K562 (cell line): ENCODE data around the gene WDR31. TPM values are rescaled to one million over a fixed set of nuclear protein-coding genes. Genes with fewer than 3 reads are reported as not detected.

Source experiments
- ATAC-seq: fragments of 200-7000 bp; cut with Tn5 transposase; 3 replicates; pipeline ENCODE4 v1.9.1; 2020; ENCODE audit warnings: moderate library complexity
- BruUV-seq: library from RNA; stranded (reverse); fragments of 400-500 nt; replicated peaks from 2 replicates; lab custom pipeline; 2021; lab: Mats Ljungman, UMichigan
- CTCF ChIA-PET: fragments of 300-600 bp; formaldehyde crosslinking; extraction: SDS; loops from one replicate; lab custom pipeline; 2021; ENCODE audit warnings: low intra/inter-chr PET ratio; lab: Yijun Ruan, JAX
- POLR2A ChIA-PET: fragments of 300-600, 350-650 bp; sonication (Branson Sonifier 250); formaldehyde crosslinking; extraction: SDS; loops from one replicate; lab custom pipeline; 2021; ENCODE audit warnings: antibody characterized with exemption, inconsistent platforms; lab: Yijun Ruan, JAX
- DNase-seq, 4 experiments: peaks; one replicate each; pipeline versions ENCODE4 v3.0.0 to v3.0.0-alpha.2; 2011 to 2018; ENCODE audit warnings: low spot score in 3 of 4, mixed read lengths in 3 of 4; ENCODE audit errors: extremely low read depth in 1 of 4
- FAIRE-seq: peaks from 2 replicates; lab custom pipeline; 2011; peaks lifted over from hg19 to GRCh38; lab: Jason Lieb, UNC
- H2AFZ ChIP-seq: 2 replicates; pipeline ENCODE4 v1.6.0; 2011; ENCODE audit warnings: low read depth, low read length, control low read depth, inconsistent platforms
- H3K27ac ChIP-seq: fragments of 200-600 bp; 3 replicates; pipeline ENCODE4 v1.8.0; 2011; ENCODE audit warnings: low read depth, mild to moderate bottlenecking, control low read depth, inconsistent platforms, low read length, moderate library complexity, mixed read lengths; ENCODE audit errors: extremely low read depth
- H3K27me3 ChIP-seq, 2 experiments: fragments of 300-600 bp in 1 of 2; 2 replicates in 1 of 2; 3 replicates in 1 of 2; pipeline versions ENCODE4 v1.6.0 to v1.8.0; 2011; ENCODE audit warnings: inconsistent platforms in 2 of 2, low read length in 2 of 2, mild to moderate bottlenecking in 1 of 2, mixed read lengths in 1 of 2, moderate library complexity in 1 of 2; ENCODE audit not compliant: control insufficient read depth in 2 of 2, insufficient read depth in 2 of 2
- H3K36me3 ChIP-seq: fragments of 300-600 bp; 3 replicates; pipeline ENCODE4 v1.8.0; 2011; ENCODE audit warnings: mild to moderate bottlenecking, low read length, inconsistent platforms; ENCODE audit not compliant: control insufficient read depth, insufficient read depth
- H3K4me1 ChIP-seq, 2 experiments: fragments of 200-600 bp in 1 of 2; replicated peaks in 1 of 2; 2 replicates in 1 of 2; 3 replicates in 1 of 2; pipeline versions ENCODE4 v1.5.1 to v1.8.0; 2011; ENCODE audit warnings: inconsistent platforms in 2 of 2, low read length in 2 of 2, mild to moderate bottlenecking in 1 of 2, mixed read lengths in 1 of 2, moderate library complexity in 1 of 2; ENCODE audit not compliant: control insufficient read depth in 2 of 2, insufficient read depth in 2 of 2
- H3K4me2 ChIP-seq: 2 replicates; pipeline ENCODE4 v1.6.1; 2011; ENCODE audit warnings: low read length, control low read depth, inconsistent platforms, mixed read lengths; ENCODE audit not compliant: insufficient read depth
- H3K4me3 ChIP-seq: fragments of 200-600 bp; sonication (generic), shearing (Covaris generic); 2 replicates; pipeline ENCODE4 v1.5.1; 2016; ENCODE audit warnings: control low read depth, inconsistent platforms
- H3K79me2 ChIP-seq: fragments of 200-600 bp; 3 replicates; pipeline ENCODE4 v1.8.0; 2011; ENCODE audit warnings: low read length, inconsistent platforms; ENCODE audit not compliant: control insufficient read depth, insufficient read depth
- H3K9ac ChIP-seq, 2 experiments: 2 replicates each; pipeline versions ENCODE4 v1.6.0 to v1.6.1; 2011; ENCODE audit warnings: low read depth in 2 of 2, low read length in 2 of 2, control low read depth in 1 of 2, inconsistent platforms in 1 of 2, mild to moderate bottlenecking in 1 of 2, mixed read lengths in 1 of 2; ENCODE audit not compliant: insufficient read depth in 1 of 2
- H3K9me1 ChIP-seq: one replicate; pipeline ENCODE4 v1.6.0; 2011; ENCODE audit warnings: inconsistent platforms, mild to moderate bottlenecking, low read length, moderate library complexity; ENCODE audit not compliant: control insufficient read depth, insufficient read depth
- H3K9me3 ChIP-seq: replicated peaks from 2 replicates; pipeline ENCODE4 v1.5.1; 2011; ENCODE audit warnings: low read depth, low read length, inconsistent platforms; ENCODE audit not compliant: control insufficient read depth, insufficient read depth
- H4K20me1 ChIP-seq: replicated peaks from 2 replicates; pipeline ENCODE4 v1.6.1; 2011; ENCODE audit warnings: low read length, inconsistent platforms, mixed read lengths; ENCODE audit not compliant: control insufficient read depth, insufficient read depth
- BCOR ChIP-seq: fragments of 450-650 bp; IDR thresholded peaks from 2 replicates; pipeline ENCODE4 v1.6.1; 2016
- CAMTA2 ChIP-seq: fragments of 250-450 bp; sonication (Bioruptor Pico); conservative IDR thresholded peaks from 2 replicates; pipeline ENCODE4 v1.5.1; 2022
- E2F6 ChIP-seq, 2 experiments: IDR thresholded peaks; 2 replicates each; pipeline ENCODE4 v1.6.1; 2011; ENCODE audit warnings: borderline replicate concordance in 1 of 2, control low read depth in 1 of 2, low read depth in 1 of 2, low read length in 1 of 2, mild to moderate bottlenecking in 1 of 2, mixed read lengths in 1 of 2, moderate library complexity in 1 of 2; ENCODE audit not compliant: insufficient read depth in 1 of 2, insufficient read length in 1 of 2, poor library complexity in 1 of 2, severe bottlenecking in 1 of 2; ENCODE audit errors: extremely low read depth in 1 of 2
- HNRNPLL ChIP-seq: fragments of 200-400 bp; formaldehyde crosslinking; IDR thresholded peaks from 2 replicates; pipeline ENCODE4 v1.6.1; 2017; ENCODE audit warnings: low read length, low read depth, mild to moderate bottlenecking; ENCODE audit not compliant: poor library complexity, severe bottlenecking
- KAT7 ChIP-seq: sonication (generic); formaldehyde crosslinking; IDR thresholded peaks from 2 replicates; pipeline ENCODE4 v1.8.0; 2022; ENCODE audit warnings: missing genetic modification reagents, mild to moderate bottlenecking, borderline replicate concordance
- TFAP4 ChIP-seq: sonication (generic); formaldehyde crosslinking; IDR thresholded peaks from 2 replicates; pipeline ENCODE4 v1.8.0; 2022; ENCODE audit warnings: missing genetic modification reagents, mild to moderate bottlenecking, moderate library complexity, borderline replicate concordance
- WGBS: fragments of 100-300 bp; shearing (Covaris generic); methylation state at CpG from one replicate; pipeline ENCODE4 v1.1.6; 2016; ENCODE audit warnings: low coverage, mixed read lengths; ENCODE audit not compliant: insufficient coverage; ENCODE audit errors: missing lambda C conversion rate; 5-methylcytosine and 5-hydroxymethylcytosine counted together
- in situ Hi-C: fragments of 300-500 bp; cut with MboI; formaldehyde crosslinking; loops from 4 replicates; pipeline ENCODE4 v1.15.0; 2018; ENCODE audit warnings: inconsistent platforms, mixed read lengths
- intact Hi-C: fragments of 100-400 bp; cut with micrococcal nuclease; formaldehyde crosslinking; loops from 2 replicates; pipeline ENCODE4 v1.14.2; 2022
- polyA plus RNA-seq, 8 experiments: library from polyadenylated mRNA; depleted of rRNA in 4 of 8; stranded (reverse) in 5 of 8; unstranded in 3 of 8; fragments of >200 nt; fragmentation: Nextera tagmentation in 2 of 8; fragmentation: Illumina TruSeq in 1 of 8; extraction: Ambion mirVana in 2 of 8; extraction: Trizol in 1 of 8; gene quantifications; 2 replicates each; pipeline versions ENCODE4 v1.2.1 to v1.2.3, GENCODE V29; 2011 to 2014; ENCODE audit warnings: inconsistent platforms in 1 of 8, missing spikeins in 1 of 8
- total RNA-seq, 7 experiments: library from RNA; depleted of rRNA in 6 of 7; stranded (reverse); fragments of >200 nt in 6 of 7; fragmentation: Illumina TruSeq in 2 of 7; extraction: Trizol in 2 of 7; gene quantifications; 2 replicates each; pipeline versions ENCODE4 v1.2.1 to v1.2.3, GENCODE V29; 2011 to 2021; ENCODE audit warnings: low replicate concordance in 1 of 7
- TF ChIP-seq, protein P1 (sequence below), 2 experiments: fragments of 450-650 bp in 1 of 2; sonication (generic) in 1 of 2; formaldehyde crosslinking in 1 of 2; IDR thresholded peaks; 2 replicates each; pipeline versions ENCODE4 v1.7.1 to v1.9.0; 2016 to 2022; ENCODE audit warnings: inconsistent platforms in 1 of 2, mild to moderate bottlenecking in 1 of 2, missing genetic modification reagents in 1 of 2

The WDR31 gene
- total and polyA plus RNA-seq, 9 of the 15 experiments (the other 6 are each of a cell fraction or from before 2014, with no cell fraction given): 0.35 to 1.8 (median 0.95) TPM

GRCh38 chr9:113349445-113350094, 9.5 kb upstream of the WDR31 start, which contains the start of gene BSPRY (continued):
- TF ChIP-seq E2F6 (IDR thresholded peaks at IDR 0.05; ENCODE audit: borderline replicate concordance in 1 of 2, extremely low read depth in 1 of 2, insufficient read depth in 1 of 2, insufficient read length in 1 of 2, low read depth in 1 of 2, low read length in 1 of 2, poor library complexity in 1 of 2, severe bottlenecking in 1 of 2): peak in 1 of 2 experiments; percentile 8
- no peak for TF ChIP-seq TFAP4 (CRISPR knock-in tag)
- peak; percentile 82 for TF ChIP-seq BCOR
- TF ChIP-seq HNRNPLL: peak; percentile 48
- no peak for TF ChIP-seq CAMTA2

GRCh38 chr9:113349066-113349444, 9.0 kb upstream of the WDR31 start:
- H2AFZ ChIP-seq: peak overlapping the region; percentile 26; the same call in 1 of the 2 replicates
- in situ Hi-C loops: no loop called here
- no TSS peak for BruUV-seq
- peaks cover 1 to 2% of the 10 kb centered on the region in 2 experiments; a peak in 2 of 5 replicates for H3K27me3 ChIP-seq
- DNase-seq: no peak
- 45% methylated on average over 12 of the region's 13 CpGs for WGBS
- CTCF ChIA-PET: no interaction called here
- H4K20me1 ChIP-seq: no peaks in the 10 kb centered on the region
- no peaks in the 10 kb centered on the region for H3K9me3 ChIP-seq
- H3K27ac ChIP-seq: no peak overlapping the region
- no peaks in the 10 kb centered on the region for H3K36me3 ChIP-seq
- POLR2A ChIA-PET: interaction anchor here (1.2 to 2.4 kb wide), 2 partner anchors 9 to 52 kb away, joined by 4 to 12 read pairs; partner anchors contain the start of genes ALAD and WDR31
- no peak overlapping the region for H3K4me2 ChIP-seq
- H3K9ac ChIP-seq: no peak overlapping the region
- H3K4me1 ChIP-seq: peaks cover 3 to 11% of the 10 kb centered on the region in 2 experiments; a peak in 3 of 5 replicates
- intact Hi-C loops: no loop called here
- no peak for FAIRE-seq
- H3K9me1 ChIP-seq: no peaks in the 10 kb centered on the region
- H3K4me3 ChIP-seq: 0 out of 2 replicates have a peak overlapping the region, but pooled peaks have one; percentile 29
- TF ChIP-seq KAT7: no peak
- TF ChIP-seq, protein P1, sequence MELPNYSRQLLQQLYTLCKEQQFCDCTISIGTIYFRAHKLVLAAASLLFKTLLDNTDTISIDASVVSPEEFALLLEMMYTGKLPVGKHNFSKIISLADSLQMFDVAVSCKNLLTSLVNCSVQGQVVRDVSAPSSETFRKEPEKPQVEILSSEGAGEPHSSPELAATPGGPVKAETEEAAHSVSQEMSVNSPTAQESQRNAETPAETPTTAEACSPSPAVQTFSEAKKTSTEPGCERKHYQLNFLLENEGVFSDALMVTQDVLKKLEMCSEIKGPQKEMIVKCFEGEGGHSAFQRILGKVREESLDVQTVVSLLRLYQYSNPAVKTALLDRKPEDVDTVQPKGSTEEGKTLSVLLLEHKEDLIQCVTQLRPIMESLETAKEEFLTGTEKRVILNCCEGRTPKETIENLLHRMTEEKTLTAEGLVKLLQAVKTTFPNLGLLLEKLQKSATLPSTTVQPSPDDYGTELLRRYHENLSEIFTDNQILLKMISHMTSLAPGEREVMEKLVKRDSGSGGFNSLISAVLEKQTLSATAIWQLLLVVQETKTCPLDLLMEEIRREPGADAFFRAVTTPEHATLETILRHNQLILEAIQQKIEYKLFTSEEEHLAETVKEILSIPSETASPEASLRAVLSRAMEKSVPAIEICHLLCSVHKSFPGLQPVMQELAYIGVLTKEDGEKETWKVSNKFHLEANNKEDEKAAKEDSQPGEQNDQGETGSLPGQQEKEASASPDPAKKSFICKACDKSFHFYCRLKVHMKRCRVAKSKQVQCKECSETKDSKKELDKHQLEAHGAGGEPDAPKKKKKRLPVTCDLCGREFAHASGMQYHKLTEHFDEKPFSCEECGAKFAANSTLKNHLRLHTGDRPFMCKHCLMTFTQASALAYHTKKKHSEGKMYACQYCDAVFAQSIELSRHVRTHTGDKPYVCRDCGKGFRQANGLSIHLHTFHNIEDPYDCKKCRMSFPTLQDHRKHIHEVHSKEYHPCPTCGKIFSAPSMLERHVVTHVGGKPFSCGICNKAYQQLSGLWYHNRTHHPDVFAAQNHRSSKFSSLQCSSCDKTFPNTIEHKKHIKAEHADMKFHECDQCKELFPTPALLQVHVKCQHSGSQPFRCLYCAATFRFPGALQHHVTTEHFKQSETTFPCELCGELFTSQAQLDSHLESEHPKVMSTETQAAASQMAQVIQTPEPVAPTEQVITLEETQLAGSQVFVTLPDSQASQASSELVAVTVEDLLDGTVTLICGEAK (IDR thresholded peaks at IDR 0.05): 0 out of 2 replicates have a peak, but pooled peaks have one; percentile 16
- TF ChIP-seq, protein P1 (CRISPR knock-in tag; IDR thresholded peaks at IDR 0.05): no peak
- TF ChIP-seq, all 486 proteins: peak for 1
- ATAC-seq: no peak
- no peaks in the 10 kb centered on the region for H3K79me2 ChIP-seq
